NOMO-1 treated with dmso at 0.1 percent for 144 hours (cell line): ENCODE measurements around the gene HOXB4.

Experiments used
- DNase-seq: peaks from one replicate; lab custom pipeline; 2025; ENCODE audit not compliant: unreplicated experiment; lab: John Stamatoyannopoulos, UW

HOXB4 gene

DNA sequence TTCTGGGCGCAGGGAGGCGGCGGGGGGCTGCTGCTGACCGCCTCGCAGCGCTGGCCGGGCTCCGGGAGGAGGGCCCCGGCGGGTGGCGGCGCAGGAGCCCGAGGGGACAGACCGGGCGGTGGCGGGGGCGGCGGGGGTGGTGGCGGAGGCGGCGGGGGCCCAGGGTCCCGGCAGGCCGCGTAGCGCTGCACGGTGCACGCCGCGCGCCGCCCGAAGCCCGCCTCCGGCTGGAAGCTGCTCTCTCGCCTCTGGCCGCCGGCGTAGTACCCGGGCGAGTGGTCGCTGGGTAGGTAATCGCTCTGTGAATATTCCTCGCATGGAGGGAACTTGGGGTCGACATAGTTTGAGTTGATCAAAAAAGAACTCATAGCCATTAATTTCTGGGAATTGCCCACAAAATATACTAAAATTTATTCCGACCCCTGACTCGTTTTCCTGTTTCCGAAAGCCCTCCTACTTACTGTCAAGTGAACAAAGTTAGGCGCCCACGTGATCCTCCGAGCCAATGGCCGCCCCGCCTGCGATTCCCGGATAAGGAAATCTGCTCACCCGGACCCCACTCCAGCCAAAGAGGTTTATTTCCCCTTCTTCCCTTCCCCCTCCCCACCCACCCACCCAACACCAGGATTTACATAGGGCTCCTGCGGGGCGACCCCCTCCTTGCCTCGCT is at the start of gene HOXB4:
HOXB4 (minus strand) TSS at position 405 of the 670 bp plus-strand sequence; CDS start at position 374, 31 bp downstream.
- peak; percentile 42 for DNase-seq

DNA sequence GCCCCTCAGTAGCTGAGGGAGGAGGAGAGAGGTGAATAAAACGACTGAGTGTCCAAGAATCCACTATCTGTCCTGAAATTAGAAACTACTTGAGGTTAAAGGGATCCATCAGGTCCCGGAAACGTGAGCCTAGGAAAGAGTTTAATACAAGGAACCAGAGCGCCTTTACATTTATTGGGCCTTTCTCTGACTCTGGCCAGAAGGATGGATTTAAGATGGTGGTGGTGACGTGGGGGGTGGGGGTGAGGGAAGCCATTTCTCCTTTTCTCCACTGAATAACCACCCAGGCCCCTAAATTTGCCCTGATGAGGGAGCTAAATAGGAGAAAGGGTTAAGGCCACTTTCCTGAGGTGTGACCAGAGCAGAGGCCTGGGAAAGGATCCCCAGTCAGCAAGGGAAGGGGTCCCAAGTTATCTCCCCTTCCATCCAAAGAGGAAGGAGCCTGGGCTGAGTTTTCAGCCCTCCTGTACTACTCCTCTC is 49.0 kb upstream of the HOXB4 start:
- no peak for DNase-seq

DNA sequence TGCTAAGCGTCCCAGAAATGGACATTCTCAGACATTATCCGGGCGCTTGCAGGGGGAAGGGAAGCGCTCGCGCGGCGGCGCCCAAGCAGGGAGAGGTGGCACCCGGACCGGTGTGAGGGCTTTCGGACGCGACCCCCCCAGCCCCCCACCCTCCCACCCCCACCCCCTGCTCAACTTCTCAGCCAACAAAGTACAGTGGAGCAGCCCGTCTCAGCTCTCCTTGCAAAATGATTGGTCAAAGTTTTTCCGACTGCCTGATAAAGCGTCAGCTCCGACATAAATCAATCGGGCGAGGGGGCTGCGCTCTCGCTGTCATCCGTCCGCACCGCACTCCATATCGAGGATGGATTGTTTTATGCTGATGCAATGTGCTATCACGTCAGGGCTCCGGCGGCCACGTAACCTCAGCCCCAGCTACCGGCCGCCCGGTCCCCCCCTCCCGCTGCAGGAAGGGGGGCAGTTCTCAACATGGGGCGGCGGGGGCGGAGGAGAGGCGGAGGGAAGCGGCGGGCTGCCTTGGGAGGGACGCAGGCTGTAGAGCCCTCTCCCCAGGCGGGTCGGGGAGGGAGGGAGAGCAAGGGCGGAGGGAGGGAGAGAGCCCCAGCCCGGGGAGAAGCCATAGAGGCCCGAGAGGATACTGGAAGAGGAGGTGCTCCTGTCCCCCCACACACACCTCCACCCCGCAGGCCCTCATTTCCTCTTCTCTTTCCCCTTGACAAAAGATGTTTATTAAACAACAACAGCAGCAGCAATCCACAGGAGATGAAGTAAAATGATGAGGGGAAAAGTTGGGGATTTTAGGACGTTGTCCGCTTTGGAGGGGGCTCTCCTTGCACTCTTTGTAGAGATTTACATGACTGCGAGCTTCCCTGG is 48.3 kb upstream of the HOXB4 start, which contains the start of gene HOXB9:
HOXB9 (minus strand) TSS at position 114 of the 873 bp plus-strand sequence; CDS start at position 25, 89 bp downstream.
- DNase-seq = no peak

DNA sequence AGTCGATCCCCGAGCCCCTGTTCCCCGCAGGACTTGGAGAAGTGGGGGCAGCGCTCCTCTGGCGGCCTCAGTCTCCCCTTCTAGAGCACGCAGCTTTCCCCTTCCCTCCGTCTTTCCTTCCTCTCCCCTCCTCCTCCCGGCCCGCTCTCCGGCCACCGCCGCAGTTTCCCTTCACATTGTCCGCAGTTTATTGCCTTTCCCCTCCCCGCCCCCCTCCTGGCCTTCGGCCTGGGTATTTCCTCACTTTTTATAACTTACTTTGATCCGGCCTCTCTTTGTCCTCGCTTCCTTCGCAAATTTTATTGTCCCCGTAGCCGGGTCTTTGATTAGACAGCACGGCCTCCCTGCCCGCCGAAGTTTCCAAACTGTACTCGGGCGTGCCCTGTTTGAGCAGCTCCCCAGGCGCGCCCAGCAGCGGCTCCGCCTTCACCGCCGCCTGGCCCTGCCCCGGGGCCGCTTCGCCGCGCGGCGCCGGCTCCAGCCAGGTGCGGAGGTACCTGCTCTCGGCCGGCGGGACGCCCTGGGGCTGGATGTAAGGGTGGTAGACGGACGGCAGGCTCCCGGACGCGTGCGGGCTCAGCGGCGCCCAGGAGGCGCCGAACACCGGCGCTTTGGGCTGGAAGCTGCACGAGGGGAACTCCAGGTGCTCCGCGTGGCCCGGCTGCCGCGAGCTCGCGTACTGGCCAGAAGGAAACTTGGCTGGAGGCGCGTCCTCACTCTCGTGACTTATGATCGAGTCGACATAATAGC is 47.5 kb upstream of the HOXB4 start:
- no peak for DNase-seq

DNA sequence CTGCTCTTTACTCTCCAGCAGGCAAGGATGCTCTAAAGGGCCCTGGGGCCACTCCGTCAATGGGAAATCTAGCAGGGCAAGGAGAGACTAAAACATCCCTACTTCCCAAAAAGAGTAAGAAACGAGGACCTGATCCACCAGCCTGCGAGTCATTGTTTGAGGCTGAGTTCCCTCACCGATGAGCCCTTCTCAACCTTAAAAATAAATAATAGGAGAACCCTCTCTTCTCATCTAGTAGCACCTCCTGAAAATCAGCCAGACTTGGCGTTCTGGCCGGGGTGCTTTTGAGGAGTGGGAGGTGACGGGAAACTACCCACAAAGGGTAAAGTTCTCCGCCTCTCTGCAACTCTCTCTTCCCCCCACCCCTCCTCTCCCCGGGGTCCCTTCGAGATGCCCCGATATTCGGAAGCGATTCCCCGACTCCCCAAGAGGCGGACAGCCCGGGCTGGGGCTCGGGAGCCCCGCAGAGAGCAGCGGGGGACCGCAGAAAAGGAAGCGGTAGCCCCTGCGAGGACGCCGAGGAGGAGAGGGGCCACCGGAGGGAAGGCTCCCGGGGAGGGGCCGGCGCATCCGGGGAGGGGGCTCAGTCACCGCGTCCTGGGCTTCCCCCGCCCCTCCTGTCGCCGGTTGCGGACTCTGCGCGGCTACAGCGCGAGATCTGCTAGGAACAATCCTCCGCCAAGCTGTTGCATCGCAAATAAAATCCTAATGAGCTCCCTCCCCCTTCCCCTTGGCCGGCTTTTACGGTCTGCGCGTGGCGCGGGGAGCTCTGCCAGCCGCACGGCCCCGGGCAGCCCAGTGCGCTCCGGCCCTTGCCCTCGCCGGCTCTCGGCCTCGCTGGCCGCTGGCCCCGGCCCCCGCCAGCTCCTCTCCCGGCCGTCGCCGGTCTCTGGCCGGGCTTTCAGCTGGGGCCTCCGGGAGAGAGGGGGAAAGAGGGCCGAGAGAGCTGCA is 46.7 kb upstream of the HOXB4 start:
- no peak for DNase-seq

DNA sequence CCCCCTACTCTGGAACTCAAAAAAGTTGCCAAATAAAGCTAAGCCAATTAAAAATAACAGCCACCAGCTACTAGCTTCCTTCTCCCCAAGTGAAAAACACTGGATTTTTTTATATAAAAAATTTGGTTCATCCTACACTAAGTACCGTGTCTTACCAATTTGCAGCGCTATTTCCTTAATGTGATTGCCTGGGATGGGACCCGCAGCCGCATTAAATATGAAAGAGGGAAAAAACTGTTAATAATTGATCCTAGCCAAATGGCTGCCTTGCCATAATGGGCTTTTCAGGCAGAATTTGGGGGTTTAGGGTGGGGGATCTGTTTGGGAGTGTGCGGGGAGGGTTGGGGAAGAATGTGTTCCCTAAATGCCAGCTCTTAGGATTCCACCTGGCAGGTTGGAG is 46.0 kb upstream of the HOXB4 start:
- no peak for DNase-seq

DNA sequence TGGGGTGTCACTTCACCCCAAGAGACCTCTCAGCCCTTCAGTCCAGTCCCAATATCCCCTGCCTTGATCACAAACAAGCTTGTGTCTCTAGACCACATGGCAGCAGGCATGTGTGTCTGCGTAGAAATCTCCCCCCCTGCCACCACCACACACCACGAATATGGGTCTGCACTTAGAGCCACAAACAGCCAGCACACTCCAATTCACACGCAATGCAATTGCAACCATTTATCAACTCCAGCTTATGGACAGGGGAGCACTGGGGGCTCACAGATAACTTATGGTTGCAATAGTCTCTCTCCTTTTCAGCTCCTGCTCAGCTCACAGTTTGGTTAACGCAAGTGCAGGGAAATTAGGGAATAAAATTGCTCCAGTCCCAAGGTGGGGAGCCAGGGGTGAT is 45.4 kb upstream of the HOXB4 start:
- no peak for DNase-seq

DNA sequence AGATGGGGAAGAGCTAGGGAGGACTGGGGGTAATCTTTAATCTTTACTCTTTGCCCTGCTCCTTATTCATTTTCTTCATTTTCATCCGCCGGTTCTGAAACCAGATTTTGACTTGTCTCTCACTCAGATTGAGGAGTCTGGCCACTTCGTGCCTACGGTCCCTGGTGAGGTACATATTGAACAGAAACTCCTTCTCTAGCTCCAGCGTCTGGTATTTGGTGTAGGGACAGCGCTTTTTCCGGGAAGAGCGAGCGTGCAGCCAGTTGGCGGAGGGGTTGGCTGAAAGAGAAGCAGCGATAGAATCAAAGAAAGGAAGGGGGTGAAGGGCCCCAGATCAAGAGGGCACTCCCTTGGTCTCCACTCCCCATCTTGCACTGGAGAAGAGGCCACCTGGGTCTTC is 44.7 kb upstream of the HOXB4 start:
- no peak for DNase-seq

DNA sequence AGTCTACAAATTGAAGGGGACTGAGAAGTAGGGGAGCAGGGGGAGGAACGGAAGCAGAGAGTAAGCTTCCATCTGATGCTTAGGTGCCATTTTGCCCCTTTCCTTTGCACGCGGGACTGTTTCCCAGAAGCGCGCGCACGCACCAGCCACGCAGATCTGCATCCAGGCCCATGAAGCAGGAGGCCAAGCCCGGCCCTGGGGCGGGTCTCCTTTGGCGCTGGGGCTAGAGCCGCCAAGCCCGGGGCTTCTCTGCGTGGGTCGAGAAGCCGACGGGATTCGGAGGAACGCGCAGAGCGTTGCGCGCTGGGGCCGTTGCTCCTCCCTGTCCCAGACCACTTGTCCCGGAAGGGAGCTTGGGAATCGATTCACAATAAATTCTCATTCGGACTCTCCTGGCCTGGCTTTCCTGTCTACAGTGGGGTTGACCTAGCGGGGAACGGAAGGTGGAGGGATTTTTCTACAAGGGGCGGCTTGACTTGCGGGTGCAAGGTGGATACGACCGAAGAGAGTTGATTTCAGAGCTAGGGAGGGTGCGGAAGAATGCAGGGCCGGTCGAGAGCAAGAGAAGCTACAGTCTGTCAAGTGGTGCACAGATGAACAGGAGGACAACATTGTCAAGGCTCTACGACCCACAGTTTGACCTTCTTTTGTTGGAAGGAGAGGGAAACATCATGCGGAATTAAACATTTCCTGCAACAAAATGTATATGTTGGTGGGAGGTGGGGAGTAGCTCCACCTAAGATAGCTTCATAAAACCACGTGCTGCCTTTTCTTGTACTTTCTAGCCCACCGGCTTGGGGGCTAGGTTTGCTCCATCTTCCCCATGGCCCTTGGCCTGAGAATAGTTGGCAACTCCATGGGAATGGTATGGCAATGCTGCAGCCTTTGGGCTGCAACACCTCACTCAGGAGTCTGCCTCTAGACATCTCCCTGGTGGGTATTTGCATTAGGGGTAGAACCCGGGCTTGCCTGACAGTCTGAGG is 43.6 kb upstream of the HOXB4 start:
- no peak for DNase-seq

DNA sequence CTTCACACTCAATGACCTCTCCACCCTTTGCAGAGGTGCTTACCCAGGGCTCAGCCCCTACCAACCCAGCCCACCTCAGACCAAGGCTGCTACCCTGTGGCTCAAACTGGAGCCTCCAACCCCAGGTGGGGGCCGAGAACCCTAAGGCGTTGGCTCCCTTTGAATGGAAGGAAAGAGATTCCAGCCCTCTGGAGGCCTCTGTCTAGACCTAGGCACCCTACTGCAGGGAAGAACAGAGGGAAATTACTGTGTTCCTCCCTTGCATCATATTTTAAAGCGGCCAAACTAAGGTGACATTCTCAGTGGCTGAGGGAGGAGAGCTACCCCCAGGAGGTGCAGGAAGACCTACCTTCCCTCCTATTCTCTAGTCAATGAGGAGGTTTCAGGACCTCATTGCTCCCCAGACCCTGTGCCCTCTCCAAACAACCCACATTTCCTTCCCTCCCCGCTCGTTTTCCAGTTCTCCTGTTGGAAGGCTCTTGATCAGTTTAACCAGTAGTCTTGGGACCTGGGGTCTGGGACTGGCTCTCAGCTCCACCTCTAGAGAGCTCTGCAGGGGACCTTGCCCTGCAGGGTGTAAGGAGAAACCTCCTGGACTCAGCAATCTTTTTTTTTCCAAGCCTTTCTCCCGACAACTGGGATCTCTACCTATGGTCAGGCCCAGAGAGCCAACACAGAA is 42.5 kb upstream of the HOXB4 start:
- no peak for DNase-seq

DNA sequence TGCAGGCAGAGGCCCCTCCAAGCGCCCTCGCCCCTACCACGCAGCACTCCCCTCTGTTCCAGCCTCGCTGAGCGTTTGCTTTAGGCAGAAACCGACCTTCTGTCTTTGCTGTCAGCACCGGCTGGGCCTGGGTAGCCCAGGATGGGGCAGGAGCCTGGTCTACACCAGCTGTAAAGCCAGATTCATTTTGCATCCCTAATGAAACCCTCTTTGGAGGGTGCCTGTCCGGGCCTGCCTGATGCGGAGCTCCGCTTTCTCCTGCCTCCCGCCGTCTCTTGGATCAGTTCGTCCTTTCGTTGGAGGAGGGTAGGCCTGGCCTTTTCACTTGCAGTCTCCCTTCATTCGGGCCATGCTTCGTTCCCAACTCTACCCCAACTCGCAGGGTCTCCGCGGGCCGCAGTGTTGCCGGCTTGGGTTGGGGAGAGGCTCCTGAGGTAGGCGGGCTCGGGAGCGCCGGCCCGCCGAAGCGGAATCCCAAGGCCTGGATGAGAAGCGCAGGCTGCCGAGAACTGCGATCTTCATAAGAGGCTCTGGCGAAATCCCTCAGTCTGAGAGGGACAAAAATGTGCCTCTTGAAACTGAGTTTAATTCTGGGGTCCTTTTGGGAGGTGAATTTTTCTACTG is 41.8 kb upstream of the HOXB4 start:
- DNase-seq = no peak

DNA sequence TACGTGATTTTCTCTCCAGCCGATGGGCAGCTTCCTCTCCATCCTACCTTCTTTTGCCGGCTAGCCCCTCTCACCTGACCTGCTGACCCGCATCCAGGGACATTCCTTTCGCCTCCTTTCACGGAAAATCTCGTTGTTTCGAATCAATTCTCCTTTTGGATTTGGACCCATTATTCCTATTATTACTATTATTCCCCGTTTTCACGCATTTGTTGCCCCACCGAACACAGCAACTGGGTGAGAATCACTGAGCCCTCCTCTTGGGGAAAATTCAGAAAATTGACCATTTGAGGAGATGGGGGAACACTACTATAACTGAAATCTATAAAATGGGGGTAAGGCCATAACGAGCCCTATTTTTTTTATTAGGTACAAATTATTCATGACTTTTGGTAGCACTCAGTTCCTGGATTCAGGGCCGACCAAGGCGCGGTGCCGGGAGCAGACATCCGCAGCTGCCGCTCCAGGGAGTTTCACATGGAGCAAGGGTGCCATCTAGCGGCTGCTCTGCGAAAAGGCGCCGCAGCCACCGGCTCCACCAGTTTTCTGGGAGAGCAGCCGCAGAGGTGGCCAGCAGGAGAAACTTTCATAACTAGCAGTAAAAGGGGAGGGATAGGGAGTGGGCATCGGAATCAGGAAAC is 40.2 kb upstream of the HOXB4 start:
- DNase-seq = peak; percentile 67

DNA sequence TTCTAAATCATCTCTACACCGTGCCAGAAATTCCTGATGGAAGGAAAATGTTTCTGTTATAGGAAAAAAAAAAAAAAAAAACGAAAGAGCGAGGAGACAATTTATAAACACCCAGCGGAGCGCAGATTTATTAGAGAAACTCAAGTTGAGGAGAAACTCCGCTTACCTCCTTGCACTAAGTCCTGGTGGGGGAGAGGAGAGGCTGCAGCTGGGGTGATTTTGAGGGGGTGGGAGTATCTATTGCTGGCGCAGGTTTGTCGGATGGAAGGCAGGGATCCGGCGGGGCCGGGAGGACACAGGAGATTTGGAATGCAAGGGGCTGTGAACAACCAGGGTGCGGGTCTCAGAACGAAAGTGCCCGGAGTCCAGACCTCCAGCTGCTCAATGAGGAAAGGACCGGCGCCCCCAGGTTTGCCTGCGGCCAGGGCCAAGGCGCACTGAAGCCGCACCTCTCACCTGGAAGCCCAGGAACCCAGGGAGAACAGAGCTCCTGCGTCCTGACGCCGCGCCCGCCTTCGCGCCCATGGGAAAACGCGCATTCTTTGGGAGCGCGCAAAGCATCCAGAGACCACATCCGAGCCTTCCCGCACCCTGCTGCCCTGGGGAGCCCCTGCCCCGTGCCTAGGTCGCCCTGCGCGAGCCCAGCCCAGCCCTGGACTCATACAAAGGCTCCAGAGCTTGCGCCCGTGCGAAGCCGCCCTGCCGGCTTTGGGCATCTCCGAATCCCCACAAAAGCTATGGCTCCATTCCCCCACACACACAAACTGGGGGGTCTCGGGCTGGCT is 39.5 kb upstream of the HOXB4 start:
- no peak for DNase-seq

DNA sequence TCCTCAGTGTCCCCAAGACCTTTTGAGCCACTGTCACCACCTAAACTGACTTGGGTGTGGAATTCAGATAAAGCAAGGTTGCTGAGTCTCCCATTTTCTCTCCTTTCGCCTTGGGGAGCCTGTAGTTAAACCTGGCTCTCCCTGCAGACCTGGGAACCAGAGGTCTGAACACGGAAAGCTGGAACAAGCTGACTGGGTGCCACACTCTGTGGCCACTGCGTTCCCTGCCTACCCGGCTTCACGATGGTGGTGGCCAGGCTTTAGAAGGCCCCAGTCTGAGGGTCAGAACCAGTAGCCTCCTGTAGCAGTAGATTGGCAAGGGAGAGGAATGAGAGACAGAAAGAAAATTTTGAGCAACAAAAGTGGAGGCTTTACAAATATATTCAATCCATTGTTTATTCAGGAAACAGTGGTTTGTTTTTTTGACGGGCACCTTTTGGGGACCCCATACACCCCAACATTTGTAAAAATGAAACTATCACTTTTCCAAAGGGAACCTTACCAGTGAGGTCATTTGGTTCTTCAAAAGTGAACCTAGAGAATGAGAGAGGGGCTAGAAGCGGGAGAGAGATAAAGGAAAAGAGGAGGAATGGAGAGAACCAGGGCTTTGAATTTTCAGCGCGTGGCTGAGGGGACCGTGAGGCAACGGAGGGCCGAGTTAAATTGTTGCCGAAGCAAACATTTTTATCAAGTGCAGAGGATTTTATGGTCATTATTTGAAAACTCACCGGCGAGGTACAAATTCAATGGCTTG is 38.7 kb upstream of the HOXB4 start:
- no peak for DNase-seq

DNA sequence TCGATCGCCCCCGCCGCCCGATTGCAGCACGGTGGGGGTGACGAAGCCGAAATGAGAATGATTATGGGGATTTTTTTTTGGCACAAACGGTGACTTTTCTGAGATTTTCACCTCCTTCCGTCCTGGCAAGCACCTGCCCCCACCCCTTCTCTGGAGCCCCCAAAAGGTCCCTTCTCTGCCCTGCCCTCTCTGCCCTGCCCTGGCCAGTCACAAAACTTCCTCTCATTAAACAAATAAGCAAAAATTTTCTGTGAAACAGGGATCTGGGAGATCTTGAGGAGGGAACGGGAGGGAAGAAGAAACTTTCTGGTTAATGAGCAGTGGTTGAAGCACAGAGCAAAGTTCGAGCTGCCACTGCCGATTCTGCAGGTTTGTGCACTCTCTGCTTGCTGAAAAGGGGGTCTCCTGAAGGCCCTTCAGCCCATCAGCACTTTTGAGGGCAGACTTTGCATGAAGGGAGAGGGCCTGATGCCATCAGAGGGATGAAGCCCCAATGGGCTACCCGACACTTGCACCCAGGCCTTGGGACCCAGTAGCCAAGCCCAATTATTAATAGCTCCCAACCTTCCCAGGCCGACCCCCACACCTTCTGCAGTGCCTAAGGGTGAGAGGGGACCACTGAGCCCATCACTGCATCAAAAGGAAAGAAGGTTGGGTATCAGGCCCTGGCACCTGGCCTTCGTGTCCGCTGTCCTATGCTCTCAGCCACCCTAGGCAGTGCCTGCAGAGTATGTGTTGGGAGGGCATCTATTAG is 38.0 kb upstream of the HOXB4 start:
- DNase-seq = no peak
